GM06990 (cell line): ENCODE results near the gene KIF26B.
A peak's percentile ranks its signal among the peaks of the same experiment; 100 is the strongest.

Experiments used
- DNase-seq: peaks from one replicate; pipeline ENCODE4 v3.0.0-alpha.2; 2011; ENCODE audit not compliant: insufficient read length; ENCODE audit errors: extremely low read depth
- H3K27me3 ChIP-seq: replicated peaks from 2 replicates; pipeline ENCODE4 v1.6.0; 2011; ENCODE audit warnings: low read length; ENCODE audit not compliant: control insufficient read depth, insufficient read depth
- H3K36me3 ChIP-seq: 2 replicates; pipeline ENCODE4 v1.5.1; 2011; ENCODE audit warnings: low read length; ENCODE audit not compliant: control insufficient read depth, insufficient read depth
- H3K4me3 ChIP-seq: replicated peaks from 2 replicates; pipeline ENCODE4 v1.5.1; 2011; ENCODE audit warnings: low read depth, mild to moderate bottlenecking, control low read depth, low read length
- CTCF ChIP-seq: IDR thresholded peaks from 2 replicates; pipeline ENCODE4 v1.5.1; 2011; ENCODE audit warnings: low read length, control low read depth, mild to moderate bottlenecking, inconsistent platforms; ENCODE audit not compliant: insufficient read depth, poor library complexity, severe bottlenecking

The KIF26B gene

GRCh38 chr1:245154429-245155271 lies at the start of gene KIF26B:
TSS of gene KIF26B (plus strand) at chr1:245154985. CDS start at chr1:245155425, 440 bp downstream.
- H3K4me3 ChIP-seq: peak within 1 kb of the TSS; percentile 55
- TF ChIP-seq CTCF: no peak
- no peaks in the 10 kb centered on the region for H3K36me3 ChIP-seq
- H3K27me3 ChIP-seq: peaks cover 2% of the 10 kb centered on the region; the same call in 1 of the 2 replicates
- DNase-seq: peak; percentile 37

GRCh38 chr1:245105042-245105441 lies 49.7 kb upstream of the KIF26B start:
- DNase-seq: no peak
- no peak for TF ChIP-seq CTCF
- no peaks in the 10 kb centered on the region; the same call in 1 of the 2 replicates for H3K27me3 ChIP-seq
- no peaks in the 10 kb centered on the region for H3K36me3 ChIP-seq
- H3K4me3 ChIP-seq: no peak overlapping the region

- H3K36me3 ChIP-seq: no peaks in the 10 kb centered on the region
- H3K27me3 ChIP-seq: no peaks in the 10 kb centered on the region; the same call in none of the 2 replicates
- no peak for DNase-seq
- no peak for TF ChIP-seq CTCF
- H3K4me3 ChIP-seq: no peak overlapping the region
Observed at GRCh38 chr1:245105815-245106410, 48.9 kb upstream of the KIF26B start.

- no peak for DNase-seq
- Histone ChIP-seq H3K27me3 (no peaks in the 10 kb centered on the region; the same call in none of the 2 replicates), H3K4me3 (no peak overlapping the region), H3K36me3 (no peaks in the 10 kb centered on the region)
- TF ChIP-seq CTCF: no peak
Observed at GRCh38 chr1:245107776-245108114, 47.0 kb upstream of the KIF26B start.

GRCh38 chr1:245108246-245108645 lies 46.5 kb upstream of the KIF26B start:
- Histone ChIP-seq H3K36me3 (no peaks in the 10 kb centered on the region), H3K27me3 (no peaks in the 10 kb centered on the region; the same call in none of the 2 replicates), H3K4me3 (no peak overlapping the region)
- TF ChIP-seq CTCF: no peak
- no peak for DNase-seq
